Measurements from ENCODE around the gene PP2D1. TPM values are rescaled to one million over a fixed set of nuclear protein-coding genes. Genes with fewer than 3 reads are reported as not detected.

Gene PP2D1
- total and polyA plus RNA-seq, 9 of the 15 experiments (the other 6 are each of a cell fraction or from before 2014, with no cell fraction given) = 0.07 to 0.10 TPM; not detected in 7

DNA sequence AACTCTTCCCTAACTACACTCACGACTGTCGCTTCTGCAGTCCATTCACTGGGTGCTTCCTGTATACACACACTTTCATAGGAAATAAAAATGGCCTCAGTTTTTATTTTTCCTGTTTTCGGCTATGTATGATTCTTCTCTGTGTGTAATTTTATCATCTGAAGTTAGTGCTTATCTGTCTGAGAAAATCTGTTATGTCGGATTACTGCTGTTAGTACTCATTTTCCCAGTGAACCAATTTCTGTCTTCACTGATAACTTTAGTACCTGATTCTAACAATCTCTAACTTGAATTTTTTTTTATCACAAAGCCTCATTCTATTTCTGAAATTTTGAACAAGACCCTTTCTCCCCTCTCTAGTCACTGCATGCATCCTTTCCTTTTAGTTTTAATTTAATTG is 44.3 kb downstream of the PP2D1 start (continued):
- TF ChIP-seq ZNF175 (CRISPR knock-in tag; IDR thresholded peaks at IDR 0.05; ENCODE audit: low read depth) = no peak
- TF ChIP-seq ZNF561 (CRISPR knock-in tag; conservative IDR thresholded peaks at IDR 0.05) = no peak
- TF ChIP-seq, protein P1, sequence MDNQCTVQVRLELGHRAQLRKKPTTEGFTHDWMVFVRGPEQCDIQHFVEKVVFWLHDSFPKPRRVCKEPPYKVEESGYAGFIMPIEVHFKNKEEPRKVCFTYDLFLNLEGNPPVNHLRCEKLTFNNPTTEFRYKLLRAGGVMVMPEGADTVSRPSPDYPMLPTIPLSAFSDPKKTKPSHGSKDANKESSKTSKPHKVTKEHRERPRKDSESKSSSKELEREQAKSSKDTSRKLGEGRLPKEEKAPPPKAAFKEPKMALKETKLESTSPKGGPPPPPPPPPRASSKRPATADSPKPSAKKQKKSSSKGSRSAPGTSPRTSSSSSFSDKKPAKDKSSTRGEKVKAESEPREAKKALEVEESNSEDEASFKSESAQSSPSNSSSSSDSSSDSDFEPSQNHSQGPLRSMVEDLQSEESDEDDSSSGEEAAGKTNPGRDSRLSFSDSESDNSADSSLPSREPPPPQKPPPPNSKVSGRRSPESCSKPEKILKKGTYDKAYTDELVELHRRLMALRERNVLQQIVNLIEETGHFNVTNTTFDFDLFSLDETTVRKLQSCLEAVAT (IDR thresholded peaks at IDR 0.05) = no peak

DNA sequence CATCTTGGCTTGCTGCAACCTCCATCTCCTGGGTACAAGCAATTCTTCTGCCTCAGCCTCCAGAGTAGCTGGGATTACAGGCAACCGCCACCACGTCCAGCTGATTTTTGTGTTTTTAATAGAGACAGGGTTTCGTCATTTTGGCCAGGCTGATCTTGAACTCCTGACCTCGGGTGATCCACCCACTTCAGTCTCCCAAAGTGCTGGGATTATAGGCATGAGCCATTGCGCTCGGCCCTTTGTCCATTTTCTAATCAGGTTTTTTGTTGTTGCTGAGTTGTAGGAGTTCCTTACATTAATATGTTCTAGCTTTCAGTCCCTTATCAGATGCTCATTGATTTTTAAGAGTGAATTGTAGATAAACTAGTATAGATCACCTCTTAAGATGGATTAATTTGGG is 44.9 kb downstream of the PP2D1 start:
- ATAC-seq (peak; percentile 62), FAIRE-seq (peak; percentile 11), DNase-seq (ENCODE audit: extremely low read depth in 1 of 4, low spot score in 3 of 4) (peak in 1 of 4 experiments; percentile 58)
- intact Hi-C loops (cut with micrococcal nuclease) = loop anchor here (5.0 kb wide), 1 partner anchor 70 kb away; no protein-coding TSS in a partner anchor
- Histone ChIP-seq H4K20me1 (replicated peaks; ENCODE audit: control insufficient read depth, insufficient read depth, low read length) (peaks cover 12% of the 10 kb centered on the region; the same call in 1 of the 2 replicates), H3K36me3 (ENCODE audit: control insufficient read depth, insufficient read depth, low read length) (peaks cover 20% of the 10 kb centered on the region; the same call in 2 of the 3 replicates), H3K79me2 (ENCODE audit: control insufficient read depth, insufficient read depth, low read length) (peaks cover 94% of the 10 kb centered on the region), H3K9ac (ENCODE audit: insufficient read depth in 1 of 2, low read depth in 2 of 2, low read length in 2 of 2) (no peak overlapping the region), H3K9me3 (replicated peaks; ENCODE audit: control insufficient read depth, insufficient read depth, low read depth, low read length) (no peaks in the 10 kb centered on the region), H3K4me3 (no peak overlapping the region), H3K27me3 (ENCODE audit: control insufficient read depth in 2 of 2, insufficient read depth in 2 of 2, low read length in 2 of 2) (no peaks in the 10 kb centered on the region), H3K27ac (ENCODE audit: extremely low read depth, low read depth, low read length) (peak overlapping the region; percentile 11; the same call in 1 of the 3 replicates), H3K9me1 (ENCODE audit: control insufficient read depth, insufficient read depth, low read length) (no peaks in the 10 kb centered on the region), H2AFZ (ENCODE audit: low read depth, low read length) (no peak overlapping the region), H3K4me1 (replicated peaks in 1 of 2; ENCODE audit: control insufficient read depth in 2 of 2, insufficient read depth in 2 of 2, low read length in 2 of 2) (peaks cover 6 to 12% of the 10 kb centered on the region in 2 experiments; a peak in 4 of 5 replicates), H3K4me2 (ENCODE audit: insufficient read depth, low read length) (no peak overlapping the region)
- ChIA-PET POLR2A (interaction anchor here (0.7 to 3.5 kb wide), 2 partner anchors 11 to 129 kb away, joined by 5 to 24 read pairs; no protein-coding TSS in a partner anchor), CTCF (ENCODE audit: low intra/inter-chr PET ratio) (no interaction called here)
- WGBS (ENCODE audit: insufficient coverage, low coverage, missing lambda C conversion rate) = 14% methylated on average over 6 of the region's 6 CpGs
- in situ Hi-C loops (cut with MboI) = no loop called here
- no TSS peak for BruUV-seq (replicated peaks)
- TF ChIP-seq, protein P2, sequence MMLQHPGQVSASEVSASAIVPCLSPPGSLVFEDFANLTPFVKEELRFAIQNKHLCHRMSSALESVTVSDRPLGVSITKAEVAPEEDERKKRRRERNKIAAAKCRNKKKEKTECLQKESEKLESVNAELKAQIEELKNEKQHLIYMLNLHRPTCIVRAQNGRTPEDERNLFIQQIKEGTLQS (IDR thresholded peaks at IDR 0.05) = peak; percentile 63
- TF ChIP-seq, protein P2 (CRISPR knock-in tag; conservative IDR thresholded peaks at IDR 0.05) = no peak
- TF ChIP-seq CEBPB (tag; IDR thresholded peaks at IDR 0.05) (peak; percentile 48; the same call in 1 of the 2 replicates), MAFG (tag; conservative IDR thresholded peaks at IDR 0.05) (no peak), DACH1 (IDR thresholded peaks at IDR 0.05; ENCODE audit: partially characterized antibody) (peak; percentile 53), EGR1 (conservative IDR thresholded peaks at IDR 0.05) (peak; percentile 61), CEBPG (CRISPR knock-in tag; IDR thresholded peaks at IDR 0.05) (no peak), CEBPG (tag; conservative IDR thresholded peaks at IDR 0.05 in 1 of 2, IDR thresholded peaks at IDR 0.05 in 1 of 2) (peak in 1 of 2 experiments; percentile 57; a peak in 2 of 4 replicates), HDAC1 (IDR thresholded peaks at IDR 0.05) (0 out of 4 replicates have a peak, but pooled peaks of 1 of the 2 experiments have one; percentile 18)

Data from K562 (cell line).